Upper lobe of left lung (tissue), 6 donors: Measurements from ENCODE around the gene PRKG1. TPM values are rescaled to one million over a fixed set of nuclear protein-coding genes. Genes with fewer than 3 reads are reported as not detected.

Experiments used
- ATAC-seq, 2 donors: fragments of 200-7000 bp; cut with Tn5 transposase; one replicate each; pipeline ENCODE4 v1.9.1; 2022; ENCODE audit warnings: mild to moderate bottlenecking in 2 of 2, moderate library complexity in 2 of 2; ENCODE audit not compliant: low FRiP score in 2 of 2
- DNase-seq, 2 donors: peaks; one replicate each; pipeline ENCODE4 v3.0.0-alpha.2; 2019 to 2020
- H3K27ac ChIP-seq, 4 donors: fragments of 200-600 bp; sonication (generic); one replicate each; pipeline ENCODE4 v1.5.1; 2016 to 2019
- H3K27me3 ChIP-seq, 4 donors: fragments of 200-600 bp; sonication (generic); one replicate each; pipeline ENCODE4 v1.5.1; 2017 to 2019
- H3K36me3 ChIP-seq, 4 donors: fragments of 200-600 bp; sonication (generic); one replicate each; pipeline ENCODE4 v1.5.1; 2016 to 2019
- H3K4me1 ChIP-seq, 4 donors: fragments of 200-600 bp; sonication (generic); one replicate each; pipeline ENCODE4 v1.5.1; 2018 to 2019
- H3K4me3 ChIP-seq, 4 donors: fragments of 200-600 bp; sonication (generic); one replicate each; pipeline ENCODE4 v1.5.1; 2017 to 2019; ENCODE audit warnings: mild to moderate bottlenecking in 2 of 4, moderate library complexity in 1 of 4
- H3K9me3 ChIP-seq, 4 donors: fragments of 200-600 bp; sonication (generic); one replicate each; pipeline ENCODE4 v1.5.1; 2018 to 2019
- CTCF ChIP-seq, 6 experiments: fragments of 450-650 bp in 4 of 6; fragments of 200-600 bp in 2 of 6; sonication (generic) in 2 of 6; IDR thresholded peaks; one replicate each; pipeline ENCODE4 v1.5.1; 2016 to 2019; ENCODE audit warnings: antibody characterized with exemption in 6 of 6
- EP300 ChIP-seq, 4 donors: sonication (generic); formaldehyde crosslinking; IDR thresholded peaks; one replicate each; pipeline ENCODE4 v1.5.1; 2017; ENCODE audit warnings: antibody characterized with exemption in 4 of 4, control low read depth in 2 of 4
- POLR2A ChIP-seq, 4 donors: fragments of 450-650 bp; IDR thresholded peaks; one replicate each; pipeline ENCODE4 v1.5.1; 2016 to 2017; ENCODE audit warnings: antibody characterized with exemption in 4 of 4, mild to moderate bottlenecking in 2 of 4
- POLR2AphosphoS5 ChIP-seq, 2 donors: sonication (generic); formaldehyde crosslinking; IDR thresholded peaks; one replicate each; pipeline ENCODE4 v1.5.1; 2017; ENCODE audit warnings: antibody characterized with exemption in 2 of 2
- WGBS, 2 donors: methylation state at CpG; one replicate each; pipeline ENCODE4 v1.1.5; 2017 to 2018; 5-methylcytosine and 5-hydroxymethylcytosine counted together
- total RNA-seq, 6 donors: library from RNA; depleted of rRNA in 4 of 6; stranded (reverse); fragments of >200 nt in 4 of 6; gene quantifications; one replicate each; pipeline versions ENCODE4 v1.1.0 to v1.2.1, GENCODE V29; 2016 to 2021
- donor health status: DM: no; HTN: no; CAD: no; lungs with moderate emphysema.
- donor health status: DM: no; HTN: yes; CAD: no; lungs with severe emphysema.

PRKG1 gene
- total RNA-seq, 6 donors from 2014 or later, result 12.9 to 43.0 (median 25.0) TPM

DNA sequence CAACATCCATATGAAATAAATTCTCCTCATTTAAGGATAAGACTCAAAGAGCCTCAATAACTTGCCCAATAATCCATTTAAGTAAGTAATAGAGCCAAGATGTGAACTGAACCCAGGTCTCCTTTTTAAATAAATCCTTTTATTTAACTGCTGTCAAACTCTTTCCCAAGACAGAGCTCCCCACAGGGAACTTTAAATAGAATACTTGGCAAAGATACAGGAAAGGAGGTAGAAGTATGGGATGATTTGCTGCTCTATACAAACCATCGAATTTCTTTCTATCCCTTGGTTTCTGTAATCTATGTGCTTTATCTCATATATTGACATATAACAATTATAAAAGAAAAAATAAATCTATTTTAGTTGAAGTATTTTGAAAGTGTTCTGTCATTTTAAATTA lies 329.2 kb downstream of the PRKG1 start:
- DNase-seq (no peak), ATAC-seq (no peak)
- H3K4me3 ChIP-seq, result no peak overlapping the region
- H3K36me3 ChIP-seq, result no peaks in the 10 kb centered on the region
- peaks cover 2 to 32% (median 14%) of the 10 kb centered on the region in 4 donors for H3K4me1 ChIP-seq
- no peak for TF ChIP-seq POLR2AphosphoS5 (IDR thresholded peaks at IDR 0.05)
- TF ChIP-seq CTCF (IDR thresholded peaks at IDR 0.05), result no peak
- no peak for TF ChIP-seq POLR2A (IDR thresholded peaks at IDR 0.05)
- no peak for TF ChIP-seq EP300 (IDR thresholded peaks at IDR 0.05)
- no peaks in the 10 kb centered on the region for H3K9me3 ChIP-seq
- H3K27ac ChIP-seq, result no peak overlapping the region
- H3K27me3 ChIP-seq, result no peaks in the 10 kb centered on the region
- whole genome bisulfite sequencing, 2 donors, result 60% methylated on average over 1 of the region's 1 CpG

GRCh38 chr10:51405580-51406351 lies 331.5 kb downstream of the PRKG1 start:
- TF ChIP-seq EP300 (IDR thresholded peaks at IDR 0.05) (peak in 1 of 4 donors; percentile 26), POLR2AphosphoS5 (IDR thresholded peaks at IDR 0.05) (peak; percentile 44 to 53), POLR2A (IDR thresholded peaks at IDR 0.05) (no peak)
- Histone ChIP-seq H3K9me3 (no peaks in the 10 kb centered on the region), H3K4me3 (no peak overlapping the region), H3K27me3 (no peaks in the 10 kb centered on the region), H3K36me3 (no peaks in the 10 kb centered on the region), H3K27ac (peak overlapping the region; percentile 31 to 77 (median 64)), H3K4me1 (peaks cover 2 to 24% (median 8%) of the 10 kb centered on the region in 4 donors)
- ATAC-seq, result peak in 1 of 2 donors; percentile 57
- 64 to 65% methylated on average over 10 of the region's 10 CpGs for WGBS, 2 donors
- peak in 1 of 2 donors; percentile 3 for DNase-seq

DNA sequence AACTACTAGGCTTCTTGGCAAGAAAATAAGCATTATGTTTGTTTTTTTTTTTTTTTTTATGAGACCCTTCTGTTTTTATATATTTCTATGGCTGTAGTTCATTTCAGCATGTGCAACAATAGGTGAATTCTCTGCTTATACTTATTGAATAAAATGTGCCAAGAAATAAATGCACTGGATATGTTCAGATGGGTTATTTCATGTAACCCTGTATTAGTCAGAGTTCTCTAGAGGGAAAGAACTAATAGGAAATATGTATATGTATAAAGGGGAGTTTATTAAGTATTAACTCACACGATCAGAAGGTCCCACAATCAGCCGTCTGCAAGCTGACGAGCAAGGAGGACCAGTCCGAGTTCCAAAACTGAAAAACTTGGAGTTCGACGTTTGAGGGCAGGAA lies 332.3 kb downstream of the PRKG1 start:
- TF ChIP-seq CTCF (IDR thresholded peaks at IDR 0.05) (no peak), POLR2AphosphoS5 (IDR thresholded peaks at IDR 0.05) (no peak), EP300 (IDR thresholded peaks at IDR 0.05) (no peak), POLR2A (IDR thresholded peaks at IDR 0.05) (no peak)
- WGBS, 2 donors, result 91 to 92% methylated on average over 6 of the region's 6 CpGs
- peak overlapping the region in 2 of 4 donors; percentile 66 to 77 for H3K27ac ChIP-seq

DNA sequence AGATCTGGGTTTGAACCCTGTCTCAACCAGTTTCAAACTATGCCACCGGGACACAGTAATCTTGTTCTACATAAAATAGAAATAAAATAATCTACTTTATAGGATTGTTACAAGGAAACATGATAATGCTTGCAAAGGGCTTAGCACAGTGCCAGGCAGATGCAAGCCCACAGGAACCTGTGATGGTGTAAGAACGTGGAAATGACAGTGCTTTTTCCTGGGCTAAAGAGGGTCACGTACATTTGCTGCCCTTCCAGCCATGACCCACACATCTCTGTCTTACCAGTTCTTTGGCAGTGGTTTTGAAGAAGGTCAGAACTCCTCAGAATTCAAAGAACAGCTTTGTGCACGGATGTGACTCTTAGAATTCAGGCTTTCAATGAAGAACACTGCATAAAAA lies 342.2 kb downstream of the PRKG1 start:
- ATAC-seq (no peak), DNase-seq (no peak)
- no peaks in the 10 kb centered on the region for H3K36me3 ChIP-seq
- 75 to 81% methylated on average over 4 of the region's 4 CpGs for WGBS, 2 donors
- H3K9me3 ChIP-seq, result no peaks in the 10 kb centered on the region
- H3K27me3 ChIP-seq, result no peaks in the 10 kb centered on the region
- H3K4me1 ChIP-seq, result no peaks in the 10 kb centered on the region
- no peak overlapping the region for H3K4me3 ChIP-seq
- no peak overlapping the region for H3K27ac ChIP-seq
- no peak for TF ChIP-seq CTCF (IDR thresholded peaks at IDR 0.05)
- TF ChIP-seq EP300 (IDR thresholded peaks at IDR 0.05), result no peak
- TF ChIP-seq POLR2AphosphoS5 (IDR thresholded peaks at IDR 0.05), result no peak
- no peak for TF ChIP-seq POLR2A (IDR thresholded peaks at IDR 0.05)

More for the DNA sequence above, 332.3 kb downstream of the PRKG1 start:
- Histone ChIP-seq H3K4me1 (peaks cover 2 to 24% (median 8%) of the 10 kb centered on the region in 4 donors), H3K4me3 (no peak overlapping the region), H3K36me3 (no peaks in the 10 kb centered on the region), H3K27me3 (no peaks in the 10 kb centered on the region), H3K9me3 (no peaks in the 10 kb centered on the region)
- DNase-seq (no peak), ATAC-seq (no peak)

DNA sequence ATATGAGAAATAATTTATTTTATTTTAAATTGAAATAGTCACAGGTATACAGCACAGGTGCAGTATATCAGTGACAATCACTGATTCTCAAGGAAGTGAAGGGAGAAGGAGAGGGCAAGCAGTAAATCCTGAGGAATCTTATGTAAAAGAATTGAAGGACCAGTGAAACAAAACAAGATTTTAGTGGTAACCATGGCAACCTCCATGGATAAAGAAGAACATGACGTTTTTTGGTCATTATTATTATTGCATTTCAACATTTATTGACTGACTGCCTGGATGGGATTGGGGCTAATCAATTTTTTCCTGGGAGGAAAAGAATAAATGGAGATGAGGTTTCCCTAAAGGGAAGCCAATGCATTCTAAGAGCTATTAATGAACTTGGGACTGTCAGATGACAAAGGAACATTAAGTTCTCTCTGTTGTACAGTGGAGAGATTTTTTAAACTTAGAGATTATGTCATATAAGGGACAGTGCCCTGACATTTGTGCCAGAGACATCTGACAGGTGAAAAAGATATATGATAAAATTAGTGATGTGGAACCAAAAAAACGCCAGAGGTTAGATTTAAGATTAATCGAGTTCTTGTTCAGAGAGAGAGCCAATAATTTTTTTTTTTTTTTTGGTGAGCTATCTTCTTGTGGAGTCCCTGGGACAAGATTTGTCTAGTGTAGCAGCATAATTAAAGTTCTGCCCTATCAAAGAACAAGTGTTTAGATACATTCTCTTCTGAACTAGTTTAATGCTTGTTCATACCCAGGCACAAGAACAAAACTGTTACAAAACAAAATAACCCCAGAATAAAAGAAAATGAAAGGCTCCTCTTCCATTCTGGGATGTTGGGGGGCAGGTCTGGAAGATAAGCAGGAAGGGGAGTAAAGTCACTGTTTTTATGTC lies 345.2 kb downstream of the PRKG1 start:
- peaks cover 0 to 13% (median 9%) of the 10 kb centered on the region in 4 donors for H3K4me1 ChIP-seq
- 74 to 83% methylated on average over 3 of the region's 3 CpGs for WGBS, 2 donors
- H3K36me3 ChIP-seq, result no peaks in the 10 kb centered on the region
- no peak overlapping the region for H3K27ac ChIP-seq
- no peaks in the 10 kb centered on the region for H3K9me3 ChIP-seq
- H3K27me3 ChIP-seq, result no peaks in the 10 kb centered on the region
- ATAC-seq (no peak), DNase-seq (no peak)
- H3K4me3 ChIP-seq, result no peak overlapping the region
- TF ChIP-seq POLR2A (IDR thresholded peaks at IDR 0.05) (no peak), POLR2AphosphoS5 (IDR thresholded peaks at IDR 0.05) (no peak), CTCF (IDR thresholded peaks at IDR 0.05) (no peak), EP300 (IDR thresholded peaks at IDR 0.05) (no peak)
